WTC11 (cell line): ENCODE measurements around the gene PCGF3. TPM values are rescaled to one million over a fixed set of nuclear protein-coding genes. Genes with fewer than 3 reads are reported as not detected.

Experiments
- ATAC-seq: fragments of 200-7000 bp; cut with Tn5 transposase; 2 replicates; pipeline ENCODE4 v1.10.0; 2021; ENCODE audit warnings: mild to moderate bottlenecking, moderate library complexity
- CTCF ChIA-PET: fragments of 300-600 bp; sonication (Branson Sonifier 250); formaldehyde crosslinking; loops from one replicate; lab custom pipeline; 2021; ENCODE audit warnings: antibody characterized with exemption; lab: Charles Lee
- POLR2A ChIA-PET: fragments of 350-600 bp; sonication (Branson Sonifier 250); formaldehyde crosslinking; loops from one replicate; lab custom pipeline; 2021; ENCODE audit warnings: antibody characterized with exemption; lab: Charles Lee
- DNase-seq: peaks from one replicate; pipeline ENCODE4 v3.0.0; 2021; ENCODE audit warnings: low spot score
- H3K27ac Mint-ChIP-seq: 2 replicates; pipeline ENCODE4 v1.8.0; 2021; ENCODE audit warnings: mixed read lengths
- H3K27me3 Mint-ChIP-seq: 2 replicates; pipeline ENCODE4 v1.8.0; 2021; ENCODE audit warnings: low read depth, mild to moderate bottlenecking, moderate library complexity, mixed read lengths
- H3K36me3 Mint-ChIP-seq: 2 replicates; pipeline ENCODE4 v1.8.0; 2021; ENCODE audit warnings: mixed read lengths
- H3K4me1 Mint-ChIP-seq: 2 replicates; pipeline ENCODE4 v1.8.0; 2022; ENCODE audit warnings: mixed read lengths
- H3K4me3 Mint-ChIP-seq: 2 replicates; pipeline ENCODE4 v1.8.0; 2021; ENCODE audit warnings: mild to moderate bottlenecking, moderate library complexity, mixed read lengths
- H3K9me3 Mint-ChIP-seq: 2 replicates; pipeline ENCODE4 v1.8.0; 2021; ENCODE audit warnings: mixed read lengths
- GTF2I ChIP-seq: fragments of 250-450 bp; sonication (Bioruptor Pico); conservative IDR thresholded peaks from 2 replicates; pipeline ENCODE4 v1.4.0; 2021; ENCODE audit warnings: mild to moderate bottlenecking
- MXD4 ChIP-seq: fragments of 250-450 bp; sonication (Bioruptor Pico); IDR thresholded peaks from 2 replicates; pipeline ENCODE4 v1.8.0; 2021; ENCODE audit warnings: mild to moderate bottlenecking, moderate library complexity, borderline replicate concordance
- NR2C2 ChIP-seq: sonication (generic); formaldehyde crosslinking; IDR thresholded peaks from 2 replicates; pipeline ENCODE4 v1.8.0; 2022; ENCODE audit warnings: mild to moderate bottlenecking, missing genetic modification reagents
- NR3C1 ChIP-seq: sonication (generic); formaldehyde crosslinking; conservative IDR thresholded peaks from 2 replicates; pipeline ENCODE4 v1.8.1; 2023; ENCODE audit warnings: low read depth, mild to moderate bottlenecking, missing genetic modification reagents
- RELA ChIP-seq: sonication (generic); formaldehyde crosslinking; IDR thresholded peaks from 2 replicates; pipeline ENCODE4 v1.8.1; 2022; ENCODE audit warnings: missing genetic modification reagents, mild to moderate bottlenecking, borderline replicate concordance
- SP1 ChIP-seq: sonication (generic); formaldehyde crosslinking; conservative IDR thresholded peaks from 2 replicates; pipeline ENCODE4 v1.8.1; 2022; ENCODE audit warnings: missing genetic modification reagents
- ZBTB21 ChIP-seq: sonication (generic); formaldehyde crosslinking; IDR thresholded peaks from 2 replicates; pipeline ENCODE4 v1.8.1; 2023; ENCODE audit warnings: mild to moderate bottlenecking, missing genetic modification reagents, borderline replicate concordance
- ZNF138 ChIP-seq: sonication (generic); formaldehyde crosslinking; conservative IDR thresholded peaks from 2 replicates; pipeline ENCODE4 v1.8.1; 2022; ENCODE audit warnings: mild to moderate bottlenecking, moderate library complexity, missing genetic modification reagents
- ZNF396 ChIP-seq: fragments of 250-450 bp; sonication (Bioruptor Pico); IDR thresholded peaks from 2 replicates; pipeline ENCODE4 v1.8.0; 2021; ENCODE audit warnings: mild to moderate bottlenecking, moderate library complexity, borderline replicate concordance
- total RNA-seq: library from RNA; stranded (reverse); gene quantifications from 3 replicates; pipeline ENCODE4 v1.2.3, GENCODE V29; 2021
- TF ChIP-seq, protein P1 (sequence below): sonication (generic); formaldehyde crosslinking; IDR thresholded peaks from 2 replicates; pipeline ENCODE4 v1.8.1; 2023; ENCODE audit warnings: mild to moderate bottlenecking, missing genetic modification reagents, moderate library complexity
- TF ChIP-seq, protein P2 (sequence below): sonication (generic); formaldehyde crosslinking; IDR thresholded peaks from 2 replicates; pipeline ENCODE4 v1.8.0; 2022; ENCODE audit warnings: mild to moderate bottlenecking, missing genetic modification reagents
- TF ChIP-seq, protein P3 (sequence below): sonication (generic); formaldehyde crosslinking; IDR thresholded peaks from 2 replicates; pipeline ENCODE4 v1.8.1; 2023; ENCODE audit warnings: mild to moderate bottlenecking, missing genetic modification reagents, moderate library complexity
- TF ChIP-seq, protein P4 (sequence below): sonication (generic); formaldehyde crosslinking; IDR thresholded peaks from 2 replicates; pipeline ENCODE4 v1.8.0; 2023; ENCODE audit warnings: missing genetic modification reagents
- TF ChIP-seq, protein P5 (sequence below): sonication (generic); formaldehyde crosslinking; IDR thresholded peaks from 2 replicates; pipeline ENCODE4 v1.8.1; 2022; ENCODE audit warnings: mild to moderate bottlenecking, missing genetic modification reagents, moderate library complexity, borderline replicate concordance
- TF ChIP-seq, protein P6 (sequence below): fragments of 250-450 bp; sonication (Bioruptor Pico); conservative IDR thresholded peaks from 2 replicates; pipeline ENCODE4 v1.9.0; 2021; ENCODE audit warnings: mild to moderate bottlenecking
- TF ChIP-seq, protein P7 (sequence below): sonication (generic); formaldehyde crosslinking; IDR thresholded peaks from 2 replicates; pipeline ENCODE4 v1.8.1; 2022; ENCODE audit warnings: low read depth, mild to moderate bottlenecking, moderate library complexity, missing genetic modification reagents, borderline replicate concordance
- TF ChIP-seq, protein P8 (sequence below): sonication (generic); formaldehyde crosslinking; IDR thresholded peaks from 2 replicates; pipeline ENCODE4 v1.8.1; 2023; ENCODE audit warnings: mild to moderate bottlenecking, moderate library complexity, missing genetic modification reagents
- TF ChIP-seq, protein P9 (sequence below): sonication (generic); formaldehyde crosslinking; conservative IDR thresholded peaks from 2 replicates; pipeline ENCODE4 v1.8.1; 2023; ENCODE audit warnings: mild to moderate bottlenecking, low read depth, missing genetic modification reagents, moderate library complexity

PCGF3 gene
- total RNA-seq, 1 experiment from 2014 or later: 65.7 TPM

DNA sequence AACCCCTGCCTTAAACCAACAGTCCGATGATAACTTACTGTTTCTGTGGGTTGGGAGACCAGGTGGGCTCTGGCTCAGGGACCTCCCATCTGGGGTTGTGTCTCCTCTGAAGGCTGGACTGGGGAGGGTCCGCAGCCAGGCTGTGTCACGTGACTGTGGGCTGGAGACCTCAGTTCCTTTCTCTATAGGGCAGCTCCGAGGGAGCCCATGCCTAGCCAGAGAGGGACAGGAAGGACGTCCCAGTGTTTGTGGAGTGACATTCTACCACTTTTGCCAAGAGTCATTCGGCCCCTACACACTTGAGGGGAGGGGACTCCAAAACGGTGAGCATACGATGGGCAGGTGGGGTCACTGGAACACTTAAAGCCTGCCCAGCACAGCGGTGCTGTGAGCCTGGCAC, 4.5 kb downstream of the PCGF3 start:
- TF ChIP-seq, protein P1, sequence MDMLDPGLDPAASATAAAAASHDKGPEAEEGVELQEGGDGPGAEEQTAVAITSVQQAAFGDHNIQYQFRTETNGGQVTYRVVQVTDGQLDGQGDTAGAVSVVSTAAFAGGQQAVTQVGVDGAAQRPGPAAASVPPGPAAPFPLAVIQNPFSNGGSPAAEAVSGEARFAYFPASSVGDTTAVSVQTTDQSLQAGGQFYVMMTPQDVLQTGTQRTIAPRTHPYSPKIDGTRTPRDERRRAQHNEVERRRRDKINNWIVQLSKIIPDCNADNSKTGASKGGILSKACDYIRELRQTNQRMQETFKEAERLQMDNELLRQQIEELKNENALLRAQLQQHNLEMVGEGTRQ (CRISPR knock-in tag): 0 out of 2 replicates have a peak, but pooled peaks have one; percentile 9
- no peak for TF ChIP-seq RELA (CRISPR knock-in tag)
- ATAC-seq (no peak), DNase-seq (no peak)
- ChIA-PET CTCF (interaction anchor here (0.9 to 2.4 kb wide), 3 partner anchors 26 to 33 kb away, joined by 3 to 7 read pairs (median 3); no protein-coding TSS in a partner anchor), POLR2A (no interaction called here)
- no peak overlapping the region for H3K27ac Mint-ChIP-seq
- peaks cover 10% of the 10 kb centered on the region; the same call in 1 of the 2 replicates for H3K4me1 Mint-ChIP-seq
- H3K36me3 Mint-ChIP-seq: peaks cover 30% of the 10 kb centered on the region
- no peaks in the 10 kb centered on the region; the same call in 1 of the 2 replicates for H3K27me3 Mint-ChIP-seq
- peaks cover 11% of the 10 kb centered on the region for H3K9me3 Mint-ChIP-seq
- no peak overlapping the region for H3K4me3 Mint-ChIP-seq

DNA sequence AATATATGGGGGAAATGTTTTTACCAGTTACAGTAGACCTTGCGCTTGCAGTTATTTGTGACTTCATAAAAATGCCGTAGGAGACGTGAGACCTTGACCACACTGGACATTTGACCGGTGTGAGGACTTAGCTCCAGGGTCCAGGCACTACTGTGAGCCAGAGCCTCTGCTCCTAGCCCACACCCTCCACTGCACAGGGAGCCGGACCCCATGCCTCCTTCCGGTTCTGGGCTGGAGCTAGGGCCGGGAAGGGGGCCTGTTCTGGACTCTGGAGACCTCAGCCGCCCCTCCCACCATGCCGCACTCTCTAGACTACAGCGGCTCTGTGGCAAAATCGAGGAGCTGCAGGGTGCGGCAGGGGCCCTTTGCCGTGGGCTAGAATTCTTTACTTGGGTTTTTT, 5.3 kb downstream of the PCGF3 start:
- Mint-ChIP-seq H3K27me3 (no peaks in the 10 kb centered on the region), H3K27ac (no peak overlapping the region), H3K4me1 (peaks cover 10% of the 10 kb centered on the region; the same call in 1 of the 2 replicates), H3K9me3 (peaks cover 11% of the 10 kb centered on the region), H3K4me3 (no peak overlapping the region), H3K36me3 (peaks cover 30% of the 10 kb centered on the region)
- ChIA-PET POLR2A (interaction anchor here (0.7 kb wide), 1 partner anchor 373 kb away, joined by 3 read pairs; no protein-coding TSS in a partner anchor), CTCF (interaction anchor here (1.4 kb wide), 1 partner anchor 27 kb away, joined by 3 read pairs; no protein-coding TSS in a partner anchor)
- 0 out of 2 replicates have a peak, but pooled peaks have one; percentile 17 for ATAC-seq
- DNase-seq: no peak
- TF ChIP-seq ZBTB21: no peak
- TF ChIP-seq, protein P2, sequence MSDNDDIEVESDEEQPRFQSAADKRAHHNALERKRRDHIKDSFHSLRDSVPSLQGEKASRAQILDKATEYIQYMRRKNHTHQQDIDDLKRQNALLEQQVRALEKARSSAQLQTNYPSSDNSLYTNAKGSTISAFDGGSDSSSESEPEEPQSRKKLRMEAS: no peak
- TF ChIP-seq, protein P3, sequence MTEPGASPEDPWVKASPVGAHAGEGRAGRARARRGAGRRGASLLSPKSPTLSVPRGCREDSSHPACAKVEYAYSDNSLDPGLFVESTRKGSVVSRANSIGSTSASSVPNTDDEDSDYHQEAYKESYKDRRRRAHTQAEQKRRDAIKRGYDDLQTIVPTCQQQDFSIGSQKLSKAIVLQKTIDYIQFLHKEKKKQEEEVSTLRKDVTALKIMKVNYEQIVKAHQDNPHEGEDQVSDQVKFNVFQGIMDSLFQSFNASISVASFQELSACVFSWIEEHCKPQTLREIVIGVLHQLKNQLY (CRISPR knock-in tag): no peak
- no peak for TF ChIP-seq SP1 (CRISPR knock-in tag)
- no peak for TF ChIP-seq ZNF138 (CRISPR knock-in tag)
- TF ChIP-seq, protein P4, sequence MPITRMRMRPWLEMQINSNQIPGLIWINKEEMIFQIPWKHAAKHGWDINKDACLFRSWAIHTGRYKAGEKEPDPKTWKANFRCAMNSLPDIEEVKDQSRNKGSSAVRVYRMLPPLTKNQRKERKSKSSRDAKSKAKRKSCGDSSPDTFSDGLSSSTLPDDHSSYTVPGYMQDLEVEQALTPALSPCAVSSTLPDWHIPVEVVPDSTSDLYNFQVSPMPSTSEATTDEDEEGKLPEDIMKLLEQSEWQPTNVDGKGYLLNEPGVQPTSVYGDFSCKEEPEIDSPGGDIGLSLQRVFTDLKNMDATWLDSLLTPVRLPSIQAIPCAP (CRISPR knock-in tag): no peak

DNA sequence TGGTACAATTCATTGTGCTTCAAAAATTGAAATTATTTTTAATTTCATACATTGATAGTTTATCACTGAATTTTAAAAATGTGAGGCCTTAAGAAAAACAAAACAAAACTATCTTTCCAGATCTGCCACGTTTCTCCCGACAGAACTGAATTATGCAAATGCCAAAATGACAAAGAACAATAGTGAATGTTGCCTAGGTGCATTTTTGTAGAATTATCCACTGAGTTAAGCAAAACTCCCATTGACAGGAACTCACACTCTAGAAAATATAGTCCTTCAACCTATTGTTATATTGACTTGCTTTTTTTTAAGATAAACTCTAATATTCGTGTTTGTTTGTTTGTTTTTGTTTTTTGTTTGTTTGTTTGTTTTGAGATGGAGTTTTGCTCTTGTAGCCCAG, 6.5 kb downstream of the PCGF3 start:
- CTCF ChIA-PET: no interaction called here
- peaks cover 11% of the 10 kb centered on the region for H3K9me3 Mint-ChIP-seq
- H3K27me3 Mint-ChIP-seq: no peaks in the 10 kb centered on the region
- H3K4me1 Mint-ChIP-seq: peaks cover 10% of the 10 kb centered on the region; the same call in 1 of the 2 replicates
- H3K27ac Mint-ChIP-seq: no peak overlapping the region
- no peak for ATAC-seq
- DNase-seq: no peak
- H3K4me3 Mint-ChIP-seq: no peak overlapping the region
- peaks cover 30% of the 10 kb centered on the region for H3K36me3 Mint-ChIP-seq
- POLR2A ChIA-PET: no interaction called here
- TF ChIP-seq, protein P5, sequence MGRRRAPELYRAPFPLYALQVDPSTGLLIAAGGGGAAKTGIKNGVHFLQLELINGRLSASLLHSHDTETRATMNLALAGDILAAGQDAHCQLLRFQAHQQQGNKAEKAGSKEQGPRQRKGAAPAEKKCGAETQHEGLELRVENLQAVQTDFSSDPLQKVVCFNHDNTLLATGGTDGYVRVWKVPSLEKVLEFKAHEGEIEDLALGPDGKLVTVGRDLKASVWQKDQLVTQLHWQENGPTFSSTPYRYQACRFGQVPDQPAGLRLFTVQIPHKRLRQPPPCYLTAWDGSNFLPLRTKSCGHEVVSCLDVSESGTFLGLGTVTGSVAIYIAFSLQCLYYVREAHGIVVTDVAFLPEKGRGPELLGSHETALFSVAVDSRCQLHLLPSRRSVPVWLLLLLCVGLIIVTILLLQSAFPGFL (CRISPR knock-in tag): no peak
- TF ChIP-seq, protein P6, sequence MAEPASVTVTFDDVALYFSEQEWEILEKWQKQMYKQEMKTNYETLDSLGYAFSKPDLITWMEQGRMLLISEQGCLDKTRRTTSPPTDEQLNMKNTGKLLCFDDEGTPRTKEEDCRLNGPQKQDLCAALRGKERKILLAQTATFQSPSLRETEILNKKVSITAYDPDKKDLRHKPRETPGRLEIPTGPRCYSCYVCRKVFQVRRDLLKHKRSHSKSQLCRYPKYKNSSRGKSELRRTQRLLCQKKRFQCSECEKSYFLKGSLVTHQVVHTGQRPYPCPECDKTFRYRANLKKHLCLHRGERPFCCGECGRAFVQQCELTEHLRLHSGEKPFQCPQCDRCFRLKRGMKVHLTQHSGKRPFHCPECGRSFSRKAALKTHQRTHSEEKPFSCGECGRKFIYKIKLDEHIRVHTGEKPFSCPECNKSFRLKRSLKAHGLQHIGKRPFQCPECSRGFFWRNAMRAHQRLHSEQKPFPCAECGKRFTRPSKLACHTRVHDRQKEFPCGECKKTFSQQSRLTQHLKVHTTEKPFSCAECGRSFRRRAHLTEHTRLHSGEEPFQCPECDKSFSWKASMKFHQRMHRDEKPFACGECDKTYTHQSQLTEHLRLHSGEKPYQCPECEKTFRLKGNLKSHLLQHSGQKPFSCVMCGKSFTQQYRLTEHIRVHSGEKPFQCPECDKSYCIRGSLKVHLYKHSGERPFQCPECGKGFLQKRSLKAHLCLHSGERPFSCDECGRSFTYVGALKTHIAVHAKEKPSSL: no peak
- TF ChIP-seq NR3C1 (CRISPR knock-in tag) (no peak), MXD4 (CRISPR knock-in tag) (no peak), ZNF396 (CRISPR knock-in tag) (no peak), NR2C2 (no peak), GTF2I (CRISPR knock-in tag) (no peak)
- TF ChIP-seq, protein P7, sequence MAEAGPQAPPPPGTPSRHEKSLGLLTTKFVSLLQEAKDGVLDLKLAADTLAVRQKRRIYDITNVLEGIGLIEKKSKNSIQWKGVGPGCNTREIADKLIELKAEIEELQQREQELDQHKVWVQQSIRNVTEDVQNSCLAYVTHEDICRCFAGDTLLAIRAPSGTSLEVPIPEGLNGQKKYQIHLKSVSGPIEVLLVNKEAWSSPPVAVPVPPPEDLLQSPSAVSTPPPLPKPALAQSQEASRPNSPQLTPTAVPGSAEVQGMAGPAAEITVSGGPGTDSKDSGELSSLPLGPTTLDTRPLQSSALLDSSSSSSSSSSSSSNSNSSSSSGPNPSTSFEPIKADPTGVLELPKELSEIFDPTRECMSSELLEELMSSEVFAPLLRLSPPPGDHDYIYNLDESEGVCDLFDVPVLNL (CRISPR knock-in tag): no peak
- TF ChIP-seq, protein P8, sequence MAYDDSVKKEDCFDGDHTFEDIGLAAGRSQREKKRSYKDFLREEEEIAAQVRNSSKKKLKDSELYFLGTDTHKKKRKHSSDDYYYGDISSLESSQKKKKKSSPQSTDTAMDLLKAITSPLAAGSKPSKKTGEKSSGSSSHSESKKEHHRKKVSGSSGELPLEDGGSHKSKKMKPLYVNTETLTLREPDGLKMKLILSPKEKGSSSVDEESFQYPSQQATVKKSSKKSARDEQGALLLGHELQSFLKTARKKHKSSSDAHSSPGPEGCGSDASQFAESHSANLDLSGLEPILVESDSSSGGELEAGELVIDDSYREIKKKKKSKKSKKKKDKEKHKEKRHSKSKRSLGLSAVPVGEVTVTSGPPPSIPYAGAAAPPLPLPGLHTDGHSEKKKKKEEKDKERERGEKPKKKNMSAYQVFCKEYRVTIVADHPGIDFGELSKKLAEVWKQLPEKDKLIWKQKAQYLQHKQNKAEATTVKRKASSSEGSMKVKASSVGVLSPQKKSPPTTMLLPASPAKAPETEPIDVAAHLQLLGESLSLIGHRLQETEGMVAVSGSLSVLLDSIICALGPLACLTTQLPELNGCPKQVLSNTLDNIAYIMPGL (CRISPR knock-in tag): no peak
- TF ChIP-seq, protein P9, sequence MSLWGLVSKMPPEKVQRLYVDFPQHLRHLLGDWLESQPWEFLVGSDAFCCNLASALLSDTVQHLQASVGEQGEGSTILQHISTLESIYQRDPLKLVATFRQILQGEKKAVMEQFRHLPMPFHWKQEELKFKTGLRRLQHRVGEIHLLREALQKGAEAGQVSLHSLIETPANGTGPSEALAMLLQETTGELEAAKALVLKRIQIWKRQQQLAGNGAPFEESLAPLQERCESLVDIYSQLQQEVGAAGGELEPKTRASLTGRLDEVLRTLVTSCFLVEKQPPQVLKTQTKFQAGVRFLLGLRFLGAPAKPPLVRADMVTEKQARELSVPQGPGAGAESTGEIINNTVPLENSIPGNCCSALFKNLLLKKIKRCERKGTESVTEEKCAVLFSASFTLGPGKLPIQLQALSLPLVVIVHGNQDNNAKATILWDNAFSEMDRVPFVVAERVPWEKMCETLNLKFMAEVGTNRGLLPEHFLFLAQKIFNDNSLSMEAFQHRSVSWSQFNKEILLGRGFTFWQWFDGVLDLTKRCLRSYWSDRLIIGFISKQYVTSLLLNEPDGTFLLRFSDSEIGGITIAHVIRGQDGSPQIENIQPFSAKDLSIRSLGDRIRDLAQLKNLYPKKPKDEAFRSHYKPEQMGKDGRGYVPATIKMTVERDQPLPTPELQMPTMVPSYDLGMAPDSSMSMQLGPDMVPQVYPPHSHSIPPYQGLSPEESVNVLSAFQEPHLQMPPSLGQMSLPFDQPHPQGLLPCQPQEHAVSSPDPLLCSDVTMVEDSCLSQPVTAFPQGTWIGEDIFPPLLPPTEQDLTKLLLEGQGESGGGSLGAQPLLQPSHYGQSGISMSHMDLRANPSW (CRISPR knock-in tag): no peak
